GM10847 (cell line): Measurements from ENCODE around the gene SMAD9.

Experiments used
- POLR2A ChIP-seq: IDR thresholded peaks from 2 replicates; pipeline ENCODE4 v1.6.1; 2011; ENCODE audit not compliant: insufficient read length; ENCODE audit errors: extremely low read depth

SMAD9 gene

GRCh38 chr13:36857253-36857652 is 62.8 kb downstream of the SMAD9 start:
- no peak for TF ChIP-seq POLR2A

GRCh38 chr13:36850790-36851438 is 69.1 kb downstream of the SMAD9 start:
- TF ChIP-seq POLR2A, result no peak

GRCh38 chr13:36848199-36848982 is 71.6 kb downstream of the SMAD9 start:
- TF ChIP-seq POLR2A, result no peak

- TF ChIP-seq POLR2A, result no peak
Observed at GRCh38 chr13:36847606-36848005, 72.4 kb downstream of the SMAD9 start.

- no peak for TF ChIP-seq POLR2A
Observed at GRCh38 chr13:36841391-36841790, 78.6 kb downstream of the SMAD9 start.

- TF ChIP-seq POLR2A, result no peak
Observed at GRCh38 chr13:36840718-36841250, 79.3 kb downstream of the SMAD9 start.

GRCh38 chr13:36839981-36840380 is 80.1 kb downstream of the SMAD9 start:
- TF ChIP-seq POLR2A, result no peak

GRCh38 chr13:36839281-36839680 is 80.8 kb downstream of the SMAD9 start:
- TF ChIP-seq POLR2A, result no peak

- no peak for TF ChIP-seq POLR2A
Observed at GRCh38 chr13:36837354-36838092, 82.5 kb downstream of the SMAD9 start.

- no peak for TF ChIP-seq POLR2A
Observed at GRCh38 chr13:36834299-36834698, 85.7 kb downstream of the SMAD9 start.

GRCh38 chr13:36831291-36831690 is 88.7 kb downstream of the SMAD9 start:
- TF ChIP-seq POLR2A, result no peak

GRCh38 chr13:36829753-36830152 is 90.3 kb downstream of the SMAD9 start:
- TF ChIP-seq POLR2A, result no peak

GRCh38 chr13:36822785-36823184 is 97.3 kb downstream of the SMAD9 start:
- TF ChIP-seq POLR2A, result no peak

GRCh38 chr13:36820222-36820621 is 99.8 kb downstream of the SMAD9 start:
- no peak for TF ChIP-seq POLR2A

GRCh38 chr13:36819739-36820090 is 100.3 kb downstream of the SMAD9 start:
- no peak for TF ChIP-seq POLR2A
